Measurements from ENCODE around the gene TXNL4A.
"Not testable (repeated sequence)": the region's sequence is repeated elsewhere in the genome, so short reads cannot be mapped to it uniquely, and the experiment has no call there.

The TXNL4A gene

GRCh38 chr18:80002468-80002867 is 14.1 kb upstream of the TXNL4A start:
- H3K36me3 ChIP-seq (ENCODE audit: control insufficient read depth, insufficient read depth, low read length), result no peaks in the 10 kb centered on the region
- no peaks in the 10 kb centered on the region for H3K27me3 ChIP-seq (replicated peaks; ENCODE audit: control insufficient read depth, insufficient read depth, low read length)
- no peak for TF ChIP-seq CTCF (IDR thresholded peaks at IDR 0.05; ENCODE audit: insufficient read depth, low read length, poor library complexity, severe bottlenecking)
- no peak overlapping the region for H3K4me3 ChIP-seq (replicated peaks; ENCODE audit: low read depth, low read length)
- no peak for DNase-seq (ENCODE audit: extremely low read depth, insufficient read length)

DNA sequence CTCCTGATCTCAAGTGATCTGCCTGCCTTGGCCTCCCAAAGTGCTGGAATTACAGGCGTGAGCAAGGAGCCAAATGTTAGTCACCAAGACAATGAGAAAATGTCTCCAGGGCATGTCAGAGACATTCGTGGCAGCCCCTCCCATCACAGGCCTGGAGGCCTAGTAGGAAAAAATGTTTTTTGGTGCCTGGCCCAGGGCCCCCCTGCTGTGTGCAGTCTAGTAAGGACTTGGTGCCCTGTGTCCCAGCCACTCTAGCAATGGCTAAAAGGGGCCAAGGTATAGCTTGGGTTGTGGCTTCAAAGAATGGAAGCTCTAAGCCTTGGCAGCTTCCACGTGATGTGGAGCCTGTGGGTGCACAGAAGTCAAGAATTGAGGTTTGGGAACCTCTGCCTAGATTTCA is 12.5 kb upstream of the TXNL4A start:
- no peaks in the 10 kb centered on the region for H3K27me3 ChIP-seq (replicated peaks; ENCODE audit: control insufficient read depth, insufficient read depth, low read length)
- no peaks in the 10 kb centered on the region for H3K36me3 ChIP-seq (ENCODE audit: control insufficient read depth, insufficient read depth, low read length)
- no peak for TF ChIP-seq CTCF (IDR thresholded peaks at IDR 0.05; ENCODE audit: insufficient read depth, low read length, poor library complexity, severe bottlenecking)
- no peak overlapping the region for H3K4me3 ChIP-seq (replicated peaks; ENCODE audit: low read depth, low read length)
- DNase-seq (ENCODE audit: extremely low read depth, insufficient read length), result no peak

DNA sequence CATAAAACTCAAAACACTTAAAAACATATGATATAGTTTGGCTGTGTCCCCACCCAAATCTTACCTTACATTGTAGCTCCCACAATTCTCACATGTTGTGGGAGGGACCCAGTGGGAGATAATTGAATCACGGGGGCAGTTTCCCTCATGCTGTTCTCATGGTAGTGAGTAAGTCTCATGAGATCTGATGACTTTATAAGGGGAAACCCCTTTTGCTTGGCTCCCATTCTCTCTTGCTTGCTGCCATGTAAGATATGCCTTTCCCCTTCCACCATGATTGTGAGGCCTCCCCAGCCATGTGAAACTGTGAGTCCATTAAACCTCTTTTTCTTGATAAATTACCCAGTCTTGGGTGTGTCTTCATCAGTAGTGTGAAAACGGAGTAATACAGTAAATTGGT is 11.3 kb upstream of the TXNL4A start:
- H3K4me3 ChIP-seq (replicated peaks; ENCODE audit: low read depth, low read length); DNase-seq (ENCODE audit: extremely low read depth, insufficient read length); H3K36me3 ChIP-seq (ENCODE audit: control insufficient read depth, insufficient read depth, low read length); H3K27me3 ChIP-seq (replicated peaks; ENCODE audit: control insufficient read depth, insufficient read depth, low read length): not testable (repeated sequence)

DNA sequence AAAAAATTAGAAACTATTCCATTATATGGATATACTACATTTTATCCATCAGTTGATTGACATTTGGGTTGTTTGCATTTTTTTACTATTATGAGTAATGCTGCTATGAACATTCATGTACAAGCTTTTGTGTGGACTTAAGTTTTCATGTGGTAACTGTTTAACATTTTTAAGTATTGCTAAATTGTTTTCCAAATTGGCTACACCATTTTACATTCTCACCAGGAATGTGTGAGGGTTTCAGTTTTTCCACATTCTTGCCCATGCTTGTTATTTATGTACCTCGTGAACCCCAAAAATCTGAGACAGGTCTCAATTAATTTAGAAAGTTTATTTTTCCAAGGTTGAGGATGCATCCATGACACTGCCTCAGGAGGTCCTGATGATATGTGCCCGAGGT is 3.1 kb upstream of the TXNL4A start:
- no peak overlapping the region for H3K4me3 ChIP-seq (replicated peaks; ENCODE audit: low read depth, low read length)
- TF ChIP-seq CTCF (IDR thresholded peaks at IDR 0.05; ENCODE audit: insufficient read depth, low read length, poor library complexity, severe bottlenecking), result no peak
- DNase-seq (ENCODE audit: extremely low read depth, insufficient read length), result no peak
- no peaks in the 10 kb centered on the region for H3K36me3 ChIP-seq (ENCODE audit: control insufficient read depth, insufficient read depth, low read length)
- H3K27me3 ChIP-seq (replicated peaks; ENCODE audit: control insufficient read depth, insufficient read depth, low read length), result no peaks in the 10 kb centered on the region

- Histone ChIP-seq H3K27me3 (replicated peaks; ENCODE audit: control insufficient read depth, insufficient read depth, low read length) (no peaks in the 10 kb centered on the region), H3K36me3 (ENCODE audit: control insufficient read depth, insufficient read depth, low read length) (peaks cover 4% of the 10 kb centered on the region), H3K4me3 (replicated peaks; ENCODE audit: low read depth, low read length) (peak overlapping the region; percentile 97)
- TF ChIP-seq CTCF (IDR thresholded peaks at IDR 0.05; ENCODE audit: insufficient read depth, low read length, poor library complexity, severe bottlenecking), result no peak
- no peak for DNase-seq (ENCODE audit: extremely low read depth, insufficient read length)
Observed at GRCh38 chr18:79989195-79989497, 783 bp upstream of the TXNL4A start.

GRCh38 chr18:79988071-79988450 is 302 bp downstream of the TXNL4A start:
- no peaks in the 10 kb centered on the region for H3K27me3 ChIP-seq (replicated peaks; ENCODE audit: control insufficient read depth, insufficient read depth, low read length)
- peaks cover 4% of the 10 kb centered on the region for H3K36me3 ChIP-seq (ENCODE audit: control insufficient read depth, insufficient read depth, low read length)
- peak; percentile 58 for TF ChIP-seq CTCF (IDR thresholded peaks at IDR 0.05; ENCODE audit: insufficient read depth, low read length, poor library complexity, severe bottlenecking)
- peak overlapping the region; percentile 97 for H3K4me3 ChIP-seq (replicated peaks; ENCODE audit: low read depth, low read length)
- no peak for DNase-seq (ENCODE audit: extremely low read depth, insufficient read length)
